ENCODE measurements around the gene PARPBP. TPM values are rescaled to one million over a fixed set of nuclear protein-coding genes. Genes with fewer than 3 reads are reported as not detected.
"Not testable (repeated sequence)": the region's sequence is repeated elsewhere in the genome, so short reads cannot be mapped to it uniquely, and the experiment has no call there.

The PARPBP gene
- total and polyA plus RNA-seq, 4 experiments from 2014 or later: 2.1 to 2.8 (median 2.4) TPM

- H3K4me3 Mint-ChIP-seq: not testable (repeated sequence)
Measured at GRCh38 chr12:102240859-102241258, 120.9 kb downstream of the PARPBP start.

More at GRCh38 chr12:102240859-102241258, 120.9 kb downstream of the PARPBP start:
- H3K4me1 Mint-ChIP-seq; H3K27me3 Mint-ChIP-seq; intact Hi-C loops (cut with micrococcal nuclease); H3K4me3 ChIP-seq (ENCODE audit: low read length in 2 of 2); H3K9me3 ChIP-seq (ENCODE audit: control insufficient read depth in 1 of 2, low read length in 2 of 2); DNase-seq; H3K36me3 Mint-ChIP-seq; H3K27ac Mint-ChIP-seq; H3K4me1 ChIP-seq (ENCODE audit: insufficient read depth, low read length); H3K27ac ChIP-seq (ENCODE audit: low read depth, low read length); CTCF ChIA-PET (ENCODE audit: partially characterized antibody); POLR2A ChIA-PET (ENCODE audit: partially characterized antibody); H3K36me3 ChIP-seq (ENCODE audit: insufficient read depth, low read length); H3K27me3 ChIP-seq (ENCODE audit: insufficient read depth, low read length): not testable (repeated sequence)
- H3K9me3 Mint-ChIP-seq: peaks cover 0 to 21% (median 9%) of the 10 kb centered on the region in 8 donors

Other genes starting within 250 kb of the PARPBP start
- gene DRAM1, start 242.6 kb upstream of the PARPBP start, total RNA-seq: 1 to 10 TPM; 2.3 to 2.7 TPM
- 1 to 10 TPM in 1 of 2 donors, under 1 TPM in 1; 0.83 to 2.8 TPM for gene DRAM1, start 242.6 kb upstream of the PARPBP start, polyA plus RNA-seq
- 10 to 100 TPM; 44.6 to 46.5 TPM for gene WASHC3, start 58.2 kb upstream of the PARPBP start, total RNA-seq
- 100 to 1,000 TPM in 1 of 2 donors, 10 to 100 TPM in 1; 94.1 to 107 TPM for gene WASHC3, start 58.2 kb upstream of the PARPBP start, polyA plus RNA-seq
- 10 to 100 TPM; 17.0 to 18.8 TPM for gene NUP37, start 69 bp upstream of the PARPBP start, total RNA-seq
- gene NUP37, start 69 bp upstream of the PARPBP start, polyA plus RNA-seq: 10 to 100 TPM; 32.6 to 34.5 TPM
- gene PMCH, start 77.7 kb downstream of the PARPBP start, total RNA-seq: not detected
- not detected for gene PMCH, start 77.7 kb downstream of the PARPBP start, polyA plus RNA-seq